22Rv1 (cell line): Measurements from ENCODE around the gene ZFP37.
"Not testable (repeated sequence)": the region's sequence is repeated elsewhere in the genome, so short reads cannot be mapped to it uniquely, and the experiment has no call there.

Source experiments
- H3K27ac ChIP-seq: fragments of 450-650 bp; 2 replicates; pipeline ENCODE4 v1.5.1; 2017
- ZFX ChIP-seq: fragments of 450-650 bp; IDR thresholded peaks from 2 replicates; pipeline ENCODE4 v1.6.1; 2017; ENCODE audit warnings: antibody characterized with exemption, borderline replicate concordance
- TF ChIP-seq, protein P1 (sequence below): fragments of 450-650 bp; IDR thresholded peaks from 2 replicates; pipeline ENCODE4 v1.5.1; 2017; ENCODE audit warnings: mild to moderate bottlenecking

Gene ZFP37

DNA sequence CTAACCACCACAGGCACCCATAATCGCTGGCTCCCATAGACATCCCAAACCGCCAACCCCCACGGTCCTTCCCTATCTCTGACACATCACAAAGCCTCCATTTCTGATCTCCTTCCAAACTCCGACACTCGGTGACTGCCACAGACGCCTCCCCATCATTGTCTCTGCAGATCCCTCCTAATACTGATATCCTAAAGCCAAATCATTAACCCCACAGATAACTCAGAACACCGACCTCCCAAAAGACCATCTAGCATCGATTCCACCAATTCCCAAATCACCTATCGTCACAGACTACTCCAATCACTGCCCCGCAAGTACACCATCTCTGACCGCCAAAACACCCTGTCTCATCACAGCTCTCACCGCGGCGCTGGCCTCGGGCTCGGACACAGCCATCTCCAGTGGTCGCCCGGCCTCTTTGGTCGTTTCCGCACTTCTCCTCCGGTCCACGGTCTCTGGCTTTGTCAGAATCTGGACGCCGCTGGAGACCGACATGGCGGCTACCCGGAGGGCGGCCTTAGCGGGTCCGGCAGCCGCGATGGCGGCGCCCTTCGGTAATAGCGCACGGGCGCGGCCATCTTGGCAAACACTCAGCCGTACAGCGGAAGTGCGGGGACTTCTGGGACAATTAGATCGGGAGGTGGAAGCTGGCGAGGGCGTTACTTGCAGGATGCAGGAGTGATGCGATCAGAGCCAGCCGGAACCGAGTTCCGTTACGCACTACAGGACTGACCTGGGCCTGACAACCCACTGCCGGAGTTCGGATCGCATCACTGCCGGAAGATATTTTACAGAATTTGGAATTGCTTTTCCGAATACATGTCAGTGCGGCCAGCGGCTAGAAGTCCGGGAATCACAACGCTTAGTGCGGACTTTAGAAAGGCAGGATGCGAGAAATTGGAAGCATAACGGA is at the start of gene ZFP37:
Gene ZFP37, minus strand, starts transcription at position 534 of the 916 bp plus-strand sequence. Its CDS starts 36 bp downstream, at position 498.
- H3K27ac ChIP-seq = peak within 1 kb of the TSS; percentile 63
- no peak for TF ChIP-seq ZFX
- TF ChIP-seq, protein P1, sequence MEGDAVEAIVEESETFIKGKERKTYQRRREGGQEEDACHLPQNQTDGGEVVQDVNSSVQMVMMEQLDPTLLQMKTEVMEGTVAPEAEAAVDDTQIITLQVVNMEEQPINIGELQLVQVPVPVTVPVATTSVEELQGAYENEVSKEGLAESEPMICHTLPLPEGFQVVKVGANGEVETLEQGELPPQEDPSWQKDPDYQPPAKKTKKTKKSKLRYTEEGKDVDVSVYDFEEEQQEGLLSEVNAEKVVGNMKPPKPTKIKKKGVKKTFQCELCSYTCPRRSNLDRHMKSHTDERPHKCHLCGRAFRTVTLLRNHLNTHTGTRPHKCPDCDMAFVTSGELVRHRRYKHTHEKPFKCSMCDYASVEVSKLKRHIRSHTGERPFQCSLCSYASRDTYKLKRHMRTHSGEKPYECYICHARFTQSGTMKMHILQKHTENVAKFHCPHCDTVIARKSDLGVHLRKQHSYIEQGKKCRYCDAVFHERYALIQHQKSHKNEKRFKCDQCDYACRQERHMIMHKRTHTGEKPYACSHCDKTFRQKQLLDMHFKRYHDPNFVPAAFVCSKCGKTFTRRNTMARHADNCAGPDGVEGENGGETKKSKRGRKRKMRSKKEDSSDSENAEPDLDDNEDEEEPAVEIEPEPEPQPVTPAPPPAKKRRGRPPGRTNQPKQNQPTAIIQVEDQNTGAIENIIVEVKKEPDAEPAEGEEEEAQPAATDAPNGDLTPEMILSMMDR = no peak

GRCh38 chr9:113105345-113105744 is 48.8 kb upstream of the ZFP37 start:
- H3K27ac ChIP-seq = not testable (repeated sequence)

GRCh38 chr9:113095561-113095960 is 39.0 kb upstream of the ZFP37 start:
- TF ChIP-seq, protein P1 = no peak
- TF ChIP-seq ZFX = no peak
- H3K27ac ChIP-seq = no peak overlapping the region

GRCh38 chr9:113089924-113090323 is 33.4 kb upstream of the ZFP37 start:
- not testable (repeated sequence) for H3K27ac ChIP-seq

- H3K27ac ChIP-seq = not testable (repeated sequence)
These were observed 32.6 kb upstream of the ZFP37 start for GRCh38 chr9:113089143-113089505.

DNA sequence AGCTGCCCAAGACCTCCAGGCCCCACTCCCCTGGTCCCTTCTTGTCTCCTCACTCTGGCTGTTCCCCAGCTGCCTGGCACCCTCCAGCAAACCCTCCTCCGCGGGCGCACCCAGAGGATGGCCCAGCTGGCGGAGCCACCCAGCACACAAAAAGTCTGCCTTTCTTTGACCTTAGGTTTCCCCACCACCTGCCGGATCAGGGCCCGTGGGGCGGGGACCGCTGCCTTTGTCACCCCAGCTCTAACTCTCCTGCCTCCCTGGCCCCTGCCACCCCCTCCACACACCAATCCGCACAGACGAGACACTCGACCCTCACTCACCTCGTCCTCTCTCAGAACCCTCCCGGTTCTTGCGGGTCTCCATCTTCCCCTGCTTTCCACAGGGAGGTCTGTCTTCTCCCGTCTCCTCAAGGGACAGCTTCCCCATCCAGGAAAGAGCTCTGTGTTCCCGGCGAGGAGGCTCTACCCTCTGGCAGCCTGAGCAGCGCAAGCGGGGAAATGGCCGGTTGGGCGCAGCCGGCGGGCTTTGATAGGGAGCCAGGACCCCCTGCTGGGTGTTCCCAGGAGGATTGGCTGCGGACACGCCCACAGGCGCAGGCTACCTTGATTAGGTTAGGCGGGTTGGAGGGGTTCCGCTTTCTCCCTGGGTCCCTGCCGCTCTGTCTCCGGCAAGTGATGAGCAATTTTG is 32.1 kb upstream of the ZFP37 start:
- H3K27ac ChIP-seq = not testable (repeated sequence)

DNA sequence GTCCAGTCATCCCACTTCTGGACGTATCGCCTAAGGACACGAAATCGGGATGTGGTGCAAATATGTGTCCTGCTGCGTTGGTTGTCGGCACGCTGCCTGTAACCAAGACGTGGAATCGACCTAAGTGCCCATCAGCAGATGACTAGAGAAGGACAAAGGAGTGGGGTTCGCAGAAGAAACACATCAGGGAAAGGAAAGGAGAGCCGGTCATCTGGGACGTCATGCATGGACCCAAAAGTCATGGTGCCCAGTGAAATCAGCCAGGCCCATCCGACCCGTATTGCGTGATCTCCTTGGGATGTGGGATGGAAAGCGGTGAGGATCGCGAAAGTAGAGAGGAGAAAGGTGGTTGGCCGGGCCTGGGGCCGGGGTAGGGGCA is 6.4 kb upstream of the ZFP37 start:
- not testable (repeated sequence) for H3K27ac ChIP-seq

GRCh38 chr9:113062256-113062931 is 5.9 kb upstream of the ZFP37 start:
- not testable (repeated sequence) for H3K27ac ChIP-seq

DNA sequence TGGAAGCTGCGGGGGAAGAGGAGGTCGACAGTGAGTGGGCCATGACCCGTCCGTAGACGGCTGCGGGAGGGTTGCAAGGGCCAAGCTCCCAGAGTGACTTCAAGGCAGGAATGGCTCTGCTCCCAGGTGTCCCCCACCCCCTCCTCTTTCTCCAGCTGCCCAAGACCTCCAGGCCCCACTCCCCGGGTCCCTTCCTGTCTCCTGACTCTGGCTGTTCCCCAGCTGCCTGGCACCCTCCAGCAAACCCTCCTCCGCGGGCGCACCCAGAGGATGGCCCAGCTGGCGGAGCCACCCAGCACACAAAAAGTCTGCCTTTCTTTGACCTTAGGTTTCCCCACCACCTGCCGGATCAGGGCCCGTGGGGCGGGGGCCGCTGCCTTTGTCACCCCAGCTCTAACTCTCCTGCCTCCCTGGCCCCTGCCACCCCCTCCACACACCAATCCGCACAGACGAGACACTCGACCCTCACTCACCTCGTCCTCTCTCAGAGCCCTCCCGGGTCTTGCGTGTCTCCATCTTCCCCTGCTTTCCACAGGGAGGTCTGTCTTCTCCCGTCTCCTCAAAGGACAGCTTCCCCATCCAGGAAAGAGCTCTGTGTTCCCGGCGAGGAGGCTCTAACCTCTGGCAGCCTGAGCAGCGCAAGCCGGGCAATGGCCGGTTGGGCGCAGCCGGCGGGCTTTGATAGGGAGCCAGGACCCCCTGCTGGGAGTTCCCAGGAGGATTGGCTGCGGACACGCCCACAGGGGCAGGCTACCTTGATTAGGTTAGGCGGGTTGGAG is 4.7 kb upstream of the ZFP37 start:
- not testable (repeated sequence) for H3K27ac ChIP-seq

DNA sequence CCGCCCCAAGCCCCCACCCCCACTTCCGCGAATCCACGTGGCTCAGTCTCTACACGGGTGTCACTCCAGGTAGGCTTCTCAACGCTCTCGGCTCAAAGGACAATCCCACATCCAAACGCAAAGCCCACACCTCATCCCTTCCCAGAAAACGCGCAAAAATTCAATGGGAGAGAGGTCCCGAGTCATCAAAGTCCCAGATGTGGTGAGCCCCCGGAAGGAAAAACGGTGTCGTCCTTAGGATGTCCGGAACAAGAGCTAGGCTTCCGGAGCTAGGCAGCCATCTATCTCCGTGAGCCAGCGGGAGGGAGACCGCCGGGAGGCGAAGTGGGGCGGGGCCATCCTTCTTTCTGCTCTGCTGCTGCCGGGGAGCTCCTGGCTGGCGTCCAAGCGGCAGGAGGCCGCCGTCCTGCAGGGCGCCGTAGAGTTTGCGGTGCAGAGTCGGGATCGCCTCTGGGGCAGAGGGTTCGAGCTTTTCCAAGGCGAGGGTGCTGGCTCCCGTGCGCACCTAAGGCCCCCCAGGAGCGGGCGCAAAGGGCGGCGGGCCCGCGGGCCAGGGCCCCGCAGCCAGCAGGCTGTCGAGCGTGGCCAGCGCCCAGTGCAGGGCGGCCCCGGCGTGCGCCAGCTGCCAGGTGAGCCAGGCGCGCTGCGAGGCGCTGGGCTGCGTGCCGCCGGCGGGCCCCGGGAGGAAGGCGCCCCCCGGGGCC is 3.2 kb upstream of the ZFP37 start:
- H3K27ac ChIP-seq = not testable (repeated sequence)

DNA sequence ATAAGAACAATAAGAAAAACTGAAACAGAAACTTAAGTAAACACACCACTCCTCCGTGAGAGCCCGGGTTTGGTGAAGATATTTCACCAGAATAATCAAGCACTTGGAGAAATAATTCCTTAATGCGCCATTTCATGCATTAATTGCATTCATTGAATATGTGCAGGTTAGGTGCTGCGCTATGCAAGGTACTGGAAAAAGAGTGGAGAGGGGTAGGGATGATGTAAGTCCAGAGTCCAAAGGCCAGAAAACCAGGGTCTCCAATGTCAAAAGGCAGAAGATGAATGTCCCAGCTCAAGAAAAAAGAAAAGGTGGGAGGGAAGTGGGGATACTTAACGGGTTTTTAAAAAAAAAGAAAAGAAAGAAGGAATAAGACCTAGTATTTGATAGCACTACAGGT is 669 bp upstream of the ZFP37 start:
- TF ChIP-seq, protein P1 = no peak
- no peak for TF ChIP-seq ZFX
- H3K27ac ChIP-seq = peak overlapping the region; percentile 63
